Endothelial cell of umbilical vein (primary cell): ENCODE results near the gene LRG1. TPM values are rescaled to one million over a fixed set of nuclear protein-coding genes. Genes with fewer than 3 reads are reported as not detected.

Source experiments
- BruUV-seq: library from RNA; stranded (reverse); fragments of 400-500 nt; replicated peaks from 2 replicates; lab custom pipeline; 2021; lab: Mats Ljungman, UMichigan
- CTCF ChIA-PET: fragments of 300-600, 350-600 bp; sonication (Branson Sonifier 250); formaldehyde crosslinking; loops from one replicate; lab custom pipeline; 2021; ENCODE audit warnings: antibody characterized with exemption, inconsistent platforms; lab: Charles Lee
- POLR2A ChIA-PET: fragments of 300-600, 350-600 bp; sonication (Branson Sonifier 250); formaldehyde crosslinking; loops from one replicate; lab custom pipeline; 2021; ENCODE audit warnings: antibody characterized with exemption, inconsistent platforms; lab: Charles Lee
- DNase-seq: peaks from one replicate; pipeline ENCODE4 v3.0.0-alpha.2; 2011; ENCODE audit warnings: low read depth, low spot score
- FAIRE-seq: peaks from 2 replicates; lab custom pipeline; 2011; peaks lifted over from hg19 to GRCh38; lab: Jason Lieb, UNC
- H2AFZ ChIP-seq: 2 replicates; pipeline ENCODE4 v1.6.0; 2012; ENCODE audit warnings: low read depth, low read length, control low read depth, inconsistent platforms
- H3K27ac ChIP-seq: 2 replicates; pipeline ENCODE4 v1.5.1; 2011; ENCODE audit warnings: low read depth, mild to moderate bottlenecking, control low read depth, low read length, moderate library complexity; ENCODE audit not compliant: insufficient read depth
- H3K27me3 ChIP-seq, 2 experiments: 2 replicates each; pipeline versions ENCODE4 v1.6.0 to v1.6.1; 2011; ENCODE audit warnings: low read length in 2 of 2, mixed read lengths in 1 of 2; ENCODE audit not compliant: control insufficient read depth in 2 of 2, insufficient read depth in 2 of 2
- H3K36me3 ChIP-seq, 2 experiments: 2 replicates in 1 of 2; 3 replicates in 1 of 2; pipeline ENCODE4 v1.5.1; 2011; ENCODE audit warnings: low read length in 2 of 2, mild to moderate bottlenecking in 1 of 2, moderate library complexity in 1 of 2; ENCODE audit not compliant: control insufficient read depth in 2 of 2, insufficient read depth in 2 of 2; ENCODE audit errors: extremely low read depth in 1 of 2
- H3K4me1 ChIP-seq: 3 replicates; pipeline ENCODE4 v1.5.1; 2011; ENCODE audit warnings: mild to moderate bottlenecking, low read length; ENCODE audit not compliant: control insufficient read depth, insufficient read depth; ENCODE audit errors: extremely low read depth
- H3K4me2 ChIP-seq: 2 replicates; pipeline ENCODE4 v1.6.1; 2011; ENCODE audit warnings: low read length, control low read depth, mixed read lengths; ENCODE audit not compliant: insufficient read depth
- H3K4me3 ChIP-seq, 3 experiments: fragments of 200-600 bp in 1 of 3; sonication (generic), shearing (Covaris generic) in 1 of 3; replicated peaks in 1 of 3; 2 replicates each; pipeline ENCODE4 v1.5.1; 2011 to 2016; ENCODE audit warnings: control low read depth in 3 of 3, low read length in 3 of 3, mild to moderate bottlenecking in 2 of 3, inconsistent platforms in 1 of 3, low read depth in 1 of 3, moderate library complexity in 1 of 3; ENCODE audit not compliant: insufficient read depth in 1 of 3
- H3K79me2 ChIP-seq: 2 replicates; pipeline ENCODE4 v1.6.0; 2012; ENCODE audit warnings: low read length, inconsistent platforms; ENCODE audit not compliant: control insufficient read depth, insufficient read depth
- H3K9ac ChIP-seq: replicated peaks from 2 replicates; pipeline ENCODE3; 2011; ENCODE audit warnings: low read length, control low read depth; ENCODE audit not compliant: insufficient read depth; ENCODE audit errors: extremely low read depth
- H3K9me1 ChIP-seq: replicated peaks from 3 replicates; pipeline ENCODE4 v1.6.0; 2011; ENCODE audit warnings: mild to moderate bottlenecking, low read length; ENCODE audit not compliant: control insufficient read depth, insufficient read depth; ENCODE audit errors: extremely low read depth
- H3K9me3 ChIP-seq: replicated peaks from 2 replicates; pipeline ENCODE4 v1.5.1; 2012; ENCODE audit warnings: low read length, inconsistent platforms; ENCODE audit not compliant: control insufficient read depth, insufficient read depth
- H4K20me1 ChIP-seq: replicated peaks from 2 replicates; pipeline ENCODE3; 2011; ENCODE audit warnings: mild to moderate bottlenecking, low read length; ENCODE audit not compliant: control insufficient read depth, insufficient read depth; ENCODE audit errors: extremely low read depth
- EZH2 ChIP-seq: IDR thresholded peaks from 2 replicates; pipeline ENCODE4 v1.6.1; 2012; ENCODE audit warnings: borderline replicate concordance, low read depth, mild to moderate bottlenecking, moderate library complexity, low read length, inconsistent platforms; ENCODE audit not compliant: severe bottlenecking
- FOS ChIP-seq: IDR thresholded peaks from 2 replicates; pipeline ENCODE4 v1.6.1; 2011; ENCODE audit warnings: mild to moderate bottlenecking, low read length, moderate library complexity, borderline replicate concordance; ENCODE audit not compliant: insufficient read depth
- GATA2 ChIP-seq: IDR thresholded peaks from 2 replicates; pipeline ENCODE4 v1.7.0; 2011; ENCODE audit warnings: low read depth, mild to moderate bottlenecking, moderate library complexity, mixed read lengths, low read length; ENCODE audit not compliant: insufficient read length, insufficient read depth
- JUN ChIP-seq: IDR thresholded peaks from 2 replicates; pipeline ENCODE4 v1.6.1; 2011; ENCODE audit warnings: borderline replicate concordance, low read depth; ENCODE audit not compliant: insufficient read length, insufficient read depth
- MYC ChIP-seq: IDR thresholded peaks from one replicate; pipeline ENCODE4 v1.6.1; 2011; ENCODE audit warnings: mild to moderate bottlenecking, low read depth, low read length
- POLR2A ChIP-seq: IDR thresholded peaks from 2 replicates; pipeline ENCODE4 v1.6.1; 2012; ENCODE audit warnings: low read depth, mild to moderate bottlenecking, control low read depth, low read length
- POLR2AphosphoS5 ChIP-seq: IDR thresholded peaks from 2 replicates; pipeline ENCODE4 v1.6.1; 2012; ENCODE audit warnings: low read depth, mild to moderate bottlenecking, control low read depth, low read length, moderate library complexity; ENCODE audit not compliant: insufficient read depth
- dilution Hi-C: fragments of 300-500 bp; cut with MboI; formaldehyde crosslinking; loops from one replicate; pipeline ENCODE4 v1.15.0; 2019; ENCODE audit warnings: low sequenced_read_pairs; ENCODE audit not compliant: extremely low pct_ligation_motif_present
- intact Hi-C: fragments of 100-400 bp; cut with micrococcal nuclease; formaldehyde crosslinking; loops from one replicate; pipeline ENCODE4 v1.10.0; 2022
- polyA plus RNA-seq, 4 experiments: library from polyadenylated mRNA; depleted of rRNA in 3 of 4; stranded (reverse) in 3 of 4; unstranded in 1 of 4; fragments of >200 nt; gene quantifications; 2 replicates each; pipeline versions ENCODE4 v1.2.1 to v1.2.3, GENCODE V29; 2011 to 2012; ENCODE audit warnings: missing spikeins in 1 of 4
- total RNA-seq: library from RNA; stranded (reverse); gene quantifications from 2 replicates; pipeline ENCODE4 v1.2.3, GENCODE V29; 2021
- TF ChIP-seq, protein P1 (sequence below): IDR thresholded peaks from 2 replicates; pipeline ENCODE4 v1.6.1; 2011; ENCODE audit not compliant: insufficient read depth, insufficient read length
- TF ChIP-seq, protein P2 (sequence below), 2 donors: IDR thresholded peaks; 1 replicate in 1 of 2; 2 replicates in 1 of 2; pipeline ENCODE4 v1.5.1; 2011; ENCODE audit warnings: low read length in 2 of 2, mild to moderate bottlenecking in 2 of 2, moderate library complexity in 2 of 2, control low read depth in 1 of 2, inconsistent platforms in 1 of 2, low read depth in 1 of 2; ENCODE audit not compliant: insufficient read depth in 1 of 2; ENCODE audit errors: extremely low read depth in 1 of 2

The LRG1 gene
- total and polyA plus RNA-seq, 2 donors (not counting 3 experiments of a cell fraction or from before 2014, with no cell fraction given), result 0.21 to 0.31 TPM

- DNase-seq (no peak), FAIRE-seq (no peak)
- H3K9me1 ChIP-seq, result no peaks in the 10 kb centered on the region
- no TSS peak for BruUV-seq
- ChIA-PET CTCF (interaction anchor here (2.0 to 2.1 kb wide), 2 partner anchors 114 to 255 kb away, joined by 4 to 15 read pairs; no protein-coding TSS in a partner anchor), POLR2A (no interaction called here)
- no peaks in the 10 kb centered on the region for H3K79me2 ChIP-seq
- H3K4me1 ChIP-seq, result no peaks in the 10 kb centered on the region
- no peak overlapping the region for H3K4me3 ChIP-seq
- H3K9ac ChIP-seq, result no peak overlapping the region
- no peaks in the 10 kb centered on the region for H4K20me1 ChIP-seq
- no peak overlapping the region for H3K4me2 ChIP-seq
- H3K9me3 ChIP-seq, result no peaks in the 10 kb centered on the region
- intact Hi-C loops (no loop called here), dilution Hi-C loops (no loop called here)
- no peak overlapping the region for H3K27ac ChIP-seq
- H2AFZ ChIP-seq, result no peak overlapping the region
- no peak for TF ChIP-seq FOS
- TF ChIP-seq POLR2AphosphoS5, result no peak
- no peaks in the 10 kb centered on the region for H3K36me3 ChIP-seq
- no peaks in the 10 kb centered on the region for H3K27me3 ChIP-seq
Measured at GRCh38 chr19:4521888-4522242, 18.0 kb downstream of the LRG1 start.

- dilution Hi-C loops, result no loop called here
- Histone ChIP-seq H3K4me1 (no peaks in the 10 kb centered on the region), H3K4me2 (no peak overlapping the region), H3K27me3 (no peaks in the 10 kb centered on the region), H3K9ac (no peak overlapping the region), H3K9me3 (no peaks in the 10 kb centered on the region), H3K4me3 (no peak overlapping the region), H3K9me1 (no peaks in the 10 kb centered on the region), H3K27ac (no peak overlapping the region), H4K20me1 (no peaks in the 10 kb centered on the region), H3K79me2 (no peaks in the 10 kb centered on the region), H2AFZ (no peak overlapping the region), H3K36me3 (no peaks in the 10 kb centered on the region)
- DNase-seq, result no peak
- POLR2A ChIA-PET, result interaction anchor here (0.6 kb wide), 1 partner anchor 119 kb away, joined by 3 read pairs; no protein-coding TSS in a partner anchor
- no peak for TF ChIP-seq EZH2
- TF ChIP-seq, protein P1, sequence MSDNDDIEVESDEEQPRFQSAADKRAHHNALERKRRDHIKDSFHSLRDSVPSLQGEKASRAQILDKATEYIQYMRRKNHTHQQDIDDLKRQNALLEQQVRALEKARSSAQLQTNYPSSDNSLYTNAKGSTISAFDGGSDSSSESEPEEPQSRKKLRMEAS, result no peak
- TF ChIP-seq JUN, result no peak
- TF ChIP-seq FOS, result no peak
- TF ChIP-seq GATA2, result no peak
- no peak for TF ChIP-seq MYC
- no peak for TF ChIP-seq POLR2AphosphoS5
- no peak for TF ChIP-seq POLR2A
- TF ChIP-seq, protein P2, sequence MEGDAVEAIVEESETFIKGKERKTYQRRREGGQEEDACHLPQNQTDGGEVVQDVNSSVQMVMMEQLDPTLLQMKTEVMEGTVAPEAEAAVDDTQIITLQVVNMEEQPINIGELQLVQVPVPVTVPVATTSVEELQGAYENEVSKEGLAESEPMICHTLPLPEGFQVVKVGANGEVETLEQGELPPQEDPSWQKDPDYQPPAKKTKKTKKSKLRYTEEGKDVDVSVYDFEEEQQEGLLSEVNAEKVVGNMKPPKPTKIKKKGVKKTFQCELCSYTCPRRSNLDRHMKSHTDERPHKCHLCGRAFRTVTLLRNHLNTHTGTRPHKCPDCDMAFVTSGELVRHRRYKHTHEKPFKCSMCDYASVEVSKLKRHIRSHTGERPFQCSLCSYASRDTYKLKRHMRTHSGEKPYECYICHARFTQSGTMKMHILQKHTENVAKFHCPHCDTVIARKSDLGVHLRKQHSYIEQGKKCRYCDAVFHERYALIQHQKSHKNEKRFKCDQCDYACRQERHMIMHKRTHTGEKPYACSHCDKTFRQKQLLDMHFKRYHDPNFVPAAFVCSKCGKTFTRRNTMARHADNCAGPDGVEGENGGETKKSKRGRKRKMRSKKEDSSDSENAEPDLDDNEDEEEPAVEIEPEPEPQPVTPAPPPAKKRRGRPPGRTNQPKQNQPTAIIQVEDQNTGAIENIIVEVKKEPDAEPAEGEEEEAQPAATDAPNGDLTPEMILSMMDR (IDR thresholded peaks at IDR 0.05; ENCODE audit: extremely low read depth in 1 of 2, insufficient read depth in 1 of 2, low read depth in 1 of 2, low read length in 2 of 2), result no peak
- no peak for FAIRE-seq
- CTCF ChIA-PET, result interaction anchor here (0.7 to 2.1 kb wide), 3 partner anchors 113 to 254 kb away, joined by 3 to 15 read pairs (median 4); no protein-coding TSS in a partner anchor
- intact Hi-C loops, result no loop called here
- no TSS peak for BruUV-seq
Measured at GRCh38 chr19:4521170-4521887, 18.5 kb downstream of the LRG1 start.
